ENCODE data around the gene LENG1.

Gene LENG1

DNA sequence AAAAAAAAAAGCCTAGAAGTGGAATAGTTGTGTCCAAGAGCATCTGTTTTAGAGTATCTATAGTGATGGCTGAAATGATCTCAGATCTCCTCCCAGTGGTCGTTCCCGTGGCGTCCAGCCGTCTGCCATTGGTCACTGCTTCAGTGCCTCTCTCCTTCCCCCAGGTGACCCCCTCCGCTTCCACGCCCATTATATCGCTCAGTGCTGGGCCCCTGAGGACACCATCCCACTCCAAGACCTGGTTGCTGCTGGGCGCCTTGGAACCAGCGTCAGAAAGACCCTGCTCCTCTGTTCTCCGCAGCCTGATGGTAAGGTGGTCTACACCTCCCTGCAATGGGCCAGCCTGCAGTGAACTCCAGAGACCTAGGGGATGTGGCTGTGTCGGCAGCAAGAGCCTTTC lies 33.5 kb upstream of the LENG1 start:
- H3K4me3 ChIP-seq (ENCODE audit: low read depth, low read length): no peak overlapping the region
- no peak for DNase-seq (ENCODE audit: low read depth)
- no peak for TF ChIP-seq CTCF (IDR thresholded peaks at IDR 0.05; ENCODE audit: control insufficient read depth, extremely low read depth, insufficient read depth)

DNA sequence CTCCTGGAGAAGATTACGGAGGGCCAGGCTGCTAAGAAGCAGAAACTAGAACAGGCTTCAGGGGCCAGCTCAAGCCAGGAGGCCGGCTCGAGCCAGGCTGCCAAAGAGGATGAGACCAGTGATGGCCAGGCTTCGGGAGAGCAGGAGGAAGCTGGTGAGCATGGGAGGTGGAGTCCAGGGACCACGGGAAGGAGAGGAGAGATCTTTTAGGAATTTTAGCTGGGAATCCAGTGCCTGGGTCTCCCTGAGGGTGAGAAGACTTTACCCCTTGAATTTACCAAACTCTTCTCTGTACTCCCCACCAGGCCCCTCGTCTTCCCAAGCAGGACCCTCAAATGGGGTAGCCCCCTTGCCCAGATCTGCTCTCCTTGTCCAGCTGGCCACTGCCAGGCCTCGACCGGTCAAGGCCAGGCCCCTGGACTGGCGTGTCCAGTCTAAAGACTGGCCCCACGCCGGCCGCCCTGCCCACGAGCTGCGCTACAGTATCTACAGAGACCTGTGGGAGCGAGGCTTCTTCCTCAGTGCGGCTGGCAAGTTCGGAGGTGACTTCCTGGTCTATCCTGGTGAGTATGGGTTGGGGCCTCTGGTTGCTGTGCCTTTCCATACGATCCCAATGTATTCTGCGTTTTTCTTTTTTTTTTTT lies 32.4 kb upstream of the LENG1 start:
- TF ChIP-seq CTCF (IDR thresholded peaks at IDR 0.05; ENCODE audit: control insufficient read depth, extremely low read depth, insufficient read depth): no peak
- DNase-seq (ENCODE audit: low read depth): no peak
- peak overlapping the region; percentile 83 for H3K4me3 ChIP-seq (ENCODE audit: low read depth, low read length)

DNA sequence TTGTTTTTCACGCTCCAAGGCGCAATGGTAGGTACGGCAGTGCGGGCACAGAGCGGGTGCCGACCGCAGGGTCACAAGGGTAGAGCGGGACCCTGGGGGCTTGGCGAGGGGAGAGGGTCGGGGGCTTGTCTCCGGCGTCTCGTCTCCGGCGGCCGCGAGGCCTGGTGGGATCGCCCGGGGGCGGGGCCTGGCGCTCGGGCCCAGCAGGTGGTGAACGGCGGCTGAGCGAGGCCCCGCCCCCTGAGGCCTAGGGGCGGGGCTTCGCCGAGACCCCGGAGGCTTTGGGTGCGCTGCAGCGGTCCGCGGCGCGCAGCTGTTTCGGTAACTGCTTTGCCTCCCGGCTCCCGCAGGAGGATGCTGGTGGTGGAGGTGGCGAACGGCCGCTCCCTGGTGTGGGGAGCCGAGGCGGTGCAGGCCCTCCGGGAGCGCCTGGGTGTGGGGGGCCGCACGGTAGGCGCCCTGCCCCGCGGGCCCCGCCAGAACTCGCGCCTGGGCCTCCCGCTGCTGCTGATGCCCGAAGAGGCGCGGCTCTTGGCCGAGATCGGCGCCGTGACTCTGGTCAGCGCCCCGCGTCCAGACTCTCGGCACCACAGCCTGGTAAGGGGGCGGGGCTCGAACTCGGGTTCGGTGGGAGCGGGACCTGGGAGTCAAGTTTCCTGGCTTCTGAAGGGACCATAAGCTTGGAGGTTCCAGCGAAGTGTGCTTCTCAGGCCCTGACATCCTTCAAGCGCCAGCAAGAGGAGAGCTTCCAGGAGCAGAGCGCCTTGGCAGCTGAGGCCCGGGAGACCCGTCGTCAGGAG lies 31.7 kb upstream of the LENG1 start, which contains the start of gene TSEN34:
Gene TSEN34, plus strand, starts transcription at position 298 of the 800 bp plus-strand sequence. Its CDS starts 57 bp downstream, at position 355.
- no peak for TF ChIP-seq CTCF (IDR thresholded peaks at IDR 0.05; ENCODE audit: control insufficient read depth, extremely low read depth, insufficient read depth)
- peak within 1 kb of the TSS; percentile 83 for H3K4me3 ChIP-seq (ENCODE audit: low read depth, low read length)
- DNase-seq (ENCODE audit: low read depth): no peak

- DNase-seq (ENCODE audit: low read depth): peak; percentile 99
- H3K4me3 ChIP-seq (ENCODE audit: low read depth, low read length): peak overlapping the region; percentile 83
- no peak for TF ChIP-seq CTCF (IDR thresholded peaks at IDR 0.05; ENCODE audit: control insufficient read depth, extremely low read depth, insufficient read depth)
Observed at GRCh38 chr19:54190503-54191010, 31.0 kb upstream of the LENG1 start.

- peak overlapping the region; percentile 89 for H3K4me3 ChIP-seq (ENCODE audit: low read depth, low read length)
Observed at GRCh38 chr19:54189735-54190502, 30.4 kb upstream of the LENG1 start.

More at GRCh38 chr19:54189735-54190502, 30.4 kb upstream of the LENG1 start:
- DNase-seq (ENCODE audit: low read depth): peak; percentile 99
- no peak for TF ChIP-seq CTCF (IDR thresholded peaks at IDR 0.05; ENCODE audit: control insufficient read depth, extremely low read depth, insufficient read depth)
